ENCODE data around the gene RRP12. TPM values are rescaled to one million over a fixed set of nuclear protein-coding genes. Genes with fewer than 3 reads are reported as not detected.

RRP12 gene
- total RNA-seq, 1 experiment from 2014 or later: 34.4 TPM

DNA sequence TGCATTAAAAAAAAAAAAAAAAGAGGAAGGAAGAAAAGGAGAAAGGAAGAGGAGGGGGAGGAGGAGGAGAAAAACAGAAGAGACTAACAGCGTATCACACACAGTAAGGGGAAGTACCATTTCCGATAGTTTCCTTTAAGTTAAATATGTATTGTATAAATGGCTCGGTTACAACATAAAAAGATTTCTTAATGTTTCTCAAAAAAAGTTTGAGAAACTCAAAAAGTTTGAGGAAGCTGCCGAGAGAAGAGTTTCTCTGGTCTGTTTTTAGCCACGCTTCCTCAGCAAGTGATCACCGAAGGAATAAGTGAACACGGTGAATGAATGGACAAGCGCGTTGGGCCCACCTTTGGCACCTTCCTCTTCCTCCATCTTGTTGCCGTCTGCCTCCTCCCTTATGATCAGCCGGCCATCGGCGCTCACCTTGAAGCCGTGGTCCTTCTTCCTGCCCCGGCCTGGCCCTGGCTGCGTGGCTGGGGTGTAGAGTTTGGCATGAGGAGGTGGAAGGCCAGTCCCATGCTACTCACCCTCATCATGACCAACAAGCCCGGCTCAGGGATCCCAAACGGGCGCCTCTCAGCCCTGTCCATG, 35.3 kb downstream of the RRP12 start:
- H3K79me2 ChIP-seq (ENCODE audit: low read length): no peaks in the 10 kb centered on the region
- TF ChIP-seq EZH2 (IDR thresholded peaks at IDR 0.05; ENCODE audit: low read length, unreplicated experiment) (no peak), CTCF (conservative IDR thresholded peaks at IDR 0.05; ENCODE audit: low read depth, low read length) (no peak), EZH2phosphoT487 (IDR thresholded peaks at IDR 0.05; ENCODE audit: borderline replicate concordance, low read length) (no peak)
- BruUV-seq (replicated peaks): no TSS peak
- H3K4me1 ChIP-seq (ENCODE audit: insufficient read depth, low read length): no peaks in the 10 kb centered on the region
- no peaks in the 10 kb centered on the region for H3K9me2 ChIP-seq (replicated peaks; ENCODE audit: low read length)
- no peaks in the 10 kb centered on the region for H3F3A ChIP-seq (ENCODE audit: low read length, unreplicated experiment)
- no peak overlapping the region for H3K4me2 ChIP-seq (ENCODE audit: low read length)
- H3K27me3 ChIP-seq (ENCODE audit: low read length): no peaks in the 10 kb centered on the region
- no peaks in the 10 kb centered on the region; the same call in 1 of the 2 replicates for H3K36me3 ChIP-seq (ENCODE audit: low read depth, low read length)
- POLR2A ChIA-PET (ENCODE audit: unreplicated experiment): no interaction called here
- no peaks in the 10 kb centered on the region for H3K9me3 ChIP-seq (ENCODE audit: low read length)
- no peak overlapping the region for H3K27ac ChIP-seq (ENCODE audit: low read length)
- no peak overlapping the region for H3K9ac ChIP-seq (ENCODE audit: low read length)
- intact Hi-C loops (cut with micrococcal nuclease): no loop called here
- CTCF ChIA-PET: interaction anchor here (0.7 kb wide), 2 partner anchors 38 to 336 kb away, joined by 4 to 8 read pairs; no protein-coding TSS in a partner anchor
- DNase-seq (no peak), ATAC-seq (no peak)
- H2AFZ ChIP-seq (ENCODE audit: low read length): no peak overlapping the region
- no peaks in the 10 kb centered on the region for H4K20me1 ChIP-seq (ENCODE audit: low read length)
- H3K4me3 ChIP-seq (ENCODE audit: low read length): no peak overlapping the region

DNA sequence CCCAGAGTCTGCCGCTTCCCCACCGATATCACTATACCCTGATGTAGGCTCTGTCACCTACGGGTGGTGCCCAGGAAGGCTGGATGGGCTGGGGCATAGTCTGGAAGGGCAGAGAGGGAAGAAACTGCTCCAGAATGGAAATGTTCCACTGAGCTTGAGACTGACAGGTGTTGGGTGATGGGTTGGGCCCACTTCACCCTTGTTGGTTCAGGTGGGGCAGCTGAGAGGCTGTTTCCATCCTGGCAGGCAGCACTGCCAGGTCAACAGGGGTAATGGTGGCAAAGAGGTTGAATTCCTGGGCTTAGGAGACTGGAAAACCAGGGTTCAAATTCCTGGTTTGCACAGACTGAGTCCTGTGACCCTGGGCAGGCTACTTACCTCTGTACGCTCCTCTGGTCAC, 38.1 kb downstream of the RRP12 start:
- H3K27me3 ChIP-seq (ENCODE audit: low read length): no peaks in the 10 kb centered on the region
- POLR2A ChIA-PET (ENCODE audit: unreplicated experiment): no interaction called here
- no peak overlapping the region for H3K4me3 ChIP-seq (ENCODE audit: low read length)
- no peak overlapping the region for H3K9ac ChIP-seq (ENCODE audit: low read length)
- H3K4me2 ChIP-seq (ENCODE audit: low read length): no peak overlapping the region
- H3K4me1 ChIP-seq (ENCODE audit: insufficient read depth, low read length): no peaks in the 10 kb centered on the region
- no peaks in the 10 kb centered on the region for H4K20me1 ChIP-seq (ENCODE audit: low read length)
- H3K36me3 ChIP-seq (ENCODE audit: low read depth, low read length): no peaks in the 10 kb centered on the region; the same call in 1 of the 2 replicates
- H2AFZ ChIP-seq (ENCODE audit: low read length): no peak overlapping the region
- no peak overlapping the region for H3K27ac ChIP-seq (ENCODE audit: low read length)
- CTCF ChIA-PET: no interaction called here
- ATAC-seq (no peak), DNase-seq (no peak)
- intact Hi-C loops (cut with micrococcal nuclease): no loop called here
- no peaks in the 10 kb centered on the region for H3K9me3 ChIP-seq (ENCODE audit: low read length)
- TF ChIP-seq EZH2 (IDR thresholded peaks at IDR 0.05; ENCODE audit: low read length, unreplicated experiment): no peak
- no peak for TF ChIP-seq CTCF (conservative IDR thresholded peaks at IDR 0.05; ENCODE audit: low read depth, low read length)
- no peak for TF ChIP-seq EZH2phosphoT487 (IDR thresholded peaks at IDR 0.05; ENCODE audit: borderline replicate concordance, low read length)
- no TSS peak for BruUV-seq (replicated peaks)
- H3K9me2 ChIP-seq (replicated peaks; ENCODE audit: low read length): no peaks in the 10 kb centered on the region
- H3K79me2 ChIP-seq (ENCODE audit: low read length): no peaks in the 10 kb centered on the region
- no peaks in the 10 kb centered on the region for H3F3A ChIP-seq (ENCODE audit: low read length, unreplicated experiment)

GRCh38 chr10:97362310-97363033, 38.7 kb downstream of the RRP12 start:
- CTCF ChIA-PET: no interaction called here
- no peak overlapping the region for H3K9ac ChIP-seq (ENCODE audit: low read length)
- no TSS peak for BruUV-seq (replicated peaks)
- H3K4me3 ChIP-seq (ENCODE audit: low read length): no peak overlapping the region
- intact Hi-C loops (cut with micrococcal nuclease): no loop called here
- H3K9me3 ChIP-seq (ENCODE audit: low read length): no peaks in the 10 kb centered on the region
- no peaks in the 10 kb centered on the region for H3K79me2 ChIP-seq (ENCODE audit: low read length)
- H2AFZ ChIP-seq (ENCODE audit: low read length): no peak overlapping the region
- H3K27me3 ChIP-seq (ENCODE audit: low read length): no peaks in the 10 kb centered on the region
- H3K4me1 ChIP-seq (ENCODE audit: insufficient read depth, low read length): no peaks in the 10 kb centered on the region
- no peak for DNase-seq
- POLR2A ChIA-PET (ENCODE audit: unreplicated experiment): no interaction called here
- no peaks in the 10 kb centered on the region for H3K9me2 ChIP-seq (replicated peaks; ENCODE audit: low read length)
- H3K4me2 ChIP-seq (ENCODE audit: low read length): no peak overlapping the region
- H3K27ac ChIP-seq (ENCODE audit: low read length): no peak overlapping the region
- no peak for TF ChIP-seq EZH2 (IDR thresholded peaks at IDR 0.05; ENCODE audit: low read length, unreplicated experiment)
- TF ChIP-seq CTCF (conservative IDR thresholded peaks at IDR 0.05; ENCODE audit: low read depth, low read length): no peak
- TF ChIP-seq EZH2phosphoT487 (IDR thresholded peaks at IDR 0.05; ENCODE audit: borderline replicate concordance, low read length): no peak
- no peak for ATAC-seq
- H3K36me3 ChIP-seq (ENCODE audit: low read depth, low read length): no peaks in the 10 kb centered on the region; the same call in 1 of the 2 replicates
- H4K20me1 ChIP-seq (ENCODE audit: low read length): no peaks in the 10 kb centered on the region
- H3F3A ChIP-seq (ENCODE audit: low read length, unreplicated experiment): no peaks in the 10 kb centered on the region

Measured in PC-3 (cell line).